Breast epithelium (tissue), 4 donors: Measurements from ENCODE around the gene ARHGEF28. TPM values are rescaled to one million over a fixed set of nuclear protein-coding genes. Genes with fewer than 3 reads are reported as not detected.
A peak's percentile ranks its signal among the peaks of the same experiment; 100 is the strongest.

Source experiments
- DNase-seq, 2 donors: peaks; one replicate each; pipeline ENCODE4 v3.0.0-alpha.2; 2019; ENCODE audit warnings: low spot score in 2 of 2
- H3K27ac ChIP-seq, 2 donors: fragments of 200-600 bp; sonication (generic) in 1 of 2; one replicate each; pipeline ENCODE4 v1.5.1; 2016 to 2019; ENCODE audit warnings: mild to moderate bottlenecking in 1 of 2
- H3K27me3 ChIP-seq, 2 donors: fragments of 200-600 bp; sonication (generic) in 1 of 2; one replicate each; pipeline versions ENCODE4 v1.5.1 to v1.6.0; 2017 to 2019; ENCODE audit warnings: control low read depth in 1 of 2, mild to moderate bottlenecking in 1 of 2
- H3K36me3 ChIP-seq: fragments of 200-600 bp; one replicate; pipeline ENCODE4 v1.5.1; 2019
- H3K4me1 ChIP-seq, 2 donors: fragments of 200-600 bp; sonication (generic); one replicate each; pipeline ENCODE4 v1.5.1; 2016 to 2019; ENCODE audit warnings: control low read depth in 1 of 2
- H3K4me3 ChIP-seq, 3 donors: fragments of 200-600 bp; sonication (generic); 1 replicate in 2 of 3; 2 replicates in 1 of 3; pipeline ENCODE4 v1.5.1; 2016 to 2019; ENCODE audit warnings: mild to moderate bottlenecking in 3 of 3, moderate library complexity in 2 of 3
- H3K9me3 ChIP-seq, 2 donors: fragments of 200-600 bp; sonication (generic) in 1 of 2; one replicate each; pipeline ENCODE4 v1.5.1; 2016 to 2019; ENCODE audit warnings: control low read depth in 1 of 2
- POLR2A ChIP-seq: fragments of 450-650 bp; IDR thresholded peaks from one replicate; pipeline ENCODE4 v1.6.1; 2016; ENCODE audit warnings: antibody characterized with exemption, mild to moderate bottlenecking, moderate library complexity
- POLR2AphosphoS5 ChIP-seq, 3 donors: sonication (generic); formaldehyde crosslinking; IDR thresholded peaks; one replicate each; pipeline ENCODE4 v1.6.1; 2017; ENCODE audit warnings: antibody characterized with exemption in 3 of 3
- intact Hi-C: fragments of 100-400 bp; cut with DNase I; formaldehyde crosslinking; loops from one replicate; pipeline ENCODE4 v1.15.1; 2023; ENCODE audit warnings: low total_unique reads
- total RNA-seq, 3 donors: library from RNA; depleted of rRNA; stranded (reverse); fragments of >200 nt; gene quantifications; one replicate each; pipeline ENCODE4 v1.1.0, GENCODE V29; 2016
- TF ChIP-seq, protein P1 (sequence below), 3 donors: fragments of 450-650 bp; IDR thresholded peaks; one replicate each; pipeline ENCODE4 v1.5.1; 2016 to 2017; ENCODE audit warnings: antibody characterized with exemption in 3 of 3, mild to moderate bottlenecking in 3 of 3, moderate library complexity in 3 of 3

The ARHGEF28 gene
- total RNA-seq, 3 donors from 2014 or later, result 11.4 to 65.4 (median 31.5) TPM

DNA sequence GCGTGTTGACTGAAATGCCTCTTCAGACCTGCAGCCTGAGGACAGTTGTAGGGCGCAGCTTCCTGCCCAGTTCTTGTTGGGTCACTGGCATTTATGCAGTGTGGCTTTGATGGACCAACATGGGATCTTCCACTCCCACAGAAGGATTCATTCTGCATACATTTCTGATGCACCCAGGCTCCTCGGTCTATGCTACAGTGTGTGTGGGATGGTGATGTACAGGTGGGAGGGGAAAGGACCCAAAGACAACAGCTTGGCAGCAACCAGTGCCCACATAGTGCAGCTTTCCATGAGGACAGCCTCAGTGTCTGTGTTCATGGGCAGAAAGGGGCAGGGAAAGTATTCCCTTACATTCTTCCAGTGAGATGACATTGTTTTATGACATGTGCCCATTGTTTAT, 237.9 kb downstream of the ARHGEF28 start:
- Histone ChIP-seq H3K36me3 (no peaks in the 10 kb centered on the region), H3K9me3 (no peaks in the 10 kb centered on the region), H3K27me3 (no peaks in the 10 kb centered on the region), H3K4me3 (no peak overlapping the region), H3K27ac (no peak overlapping the region), H3K4me1 (peaks cover 0 to 14% of the 10 kb centered on the region in 2 donors)
- DNase-seq, result no peak
- intact Hi-C loops, result no loop called here
- TF ChIP-seq, protein P1, sequence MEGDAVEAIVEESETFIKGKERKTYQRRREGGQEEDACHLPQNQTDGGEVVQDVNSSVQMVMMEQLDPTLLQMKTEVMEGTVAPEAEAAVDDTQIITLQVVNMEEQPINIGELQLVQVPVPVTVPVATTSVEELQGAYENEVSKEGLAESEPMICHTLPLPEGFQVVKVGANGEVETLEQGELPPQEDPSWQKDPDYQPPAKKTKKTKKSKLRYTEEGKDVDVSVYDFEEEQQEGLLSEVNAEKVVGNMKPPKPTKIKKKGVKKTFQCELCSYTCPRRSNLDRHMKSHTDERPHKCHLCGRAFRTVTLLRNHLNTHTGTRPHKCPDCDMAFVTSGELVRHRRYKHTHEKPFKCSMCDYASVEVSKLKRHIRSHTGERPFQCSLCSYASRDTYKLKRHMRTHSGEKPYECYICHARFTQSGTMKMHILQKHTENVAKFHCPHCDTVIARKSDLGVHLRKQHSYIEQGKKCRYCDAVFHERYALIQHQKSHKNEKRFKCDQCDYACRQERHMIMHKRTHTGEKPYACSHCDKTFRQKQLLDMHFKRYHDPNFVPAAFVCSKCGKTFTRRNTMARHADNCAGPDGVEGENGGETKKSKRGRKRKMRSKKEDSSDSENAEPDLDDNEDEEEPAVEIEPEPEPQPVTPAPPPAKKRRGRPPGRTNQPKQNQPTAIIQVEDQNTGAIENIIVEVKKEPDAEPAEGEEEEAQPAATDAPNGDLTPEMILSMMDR (IDR thresholded peaks at IDR 0.05), result no peak
- TF ChIP-seq POLR2A (no peak), POLR2AphosphoS5 (IDR thresholded peaks at IDR 0.05) (no peak)

DNA sequence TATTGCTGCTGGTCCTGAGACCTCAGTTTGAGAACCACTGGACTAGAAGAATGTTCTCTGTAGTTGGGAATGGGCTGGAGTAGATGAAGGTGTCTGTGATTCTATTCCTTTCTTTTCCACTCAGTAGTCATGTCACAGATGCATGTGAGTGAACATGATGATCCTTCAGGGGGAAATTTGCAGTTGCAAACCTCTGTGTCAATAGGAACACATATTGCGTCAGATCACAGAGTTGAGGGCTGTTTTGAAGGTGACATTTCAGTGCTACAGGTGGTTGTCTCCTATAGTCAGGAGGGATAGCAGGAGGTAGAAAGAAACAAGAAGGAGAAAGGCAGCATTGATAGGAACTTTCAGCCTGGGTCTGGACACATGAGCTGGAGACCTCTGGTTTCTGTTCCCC, 239.3 kb downstream of the ARHGEF28 start:
- TF ChIP-seq POLR2AphosphoS5 (IDR thresholded peaks at IDR 0.05) (no peak), POLR2A (no peak)
- TF ChIP-seq, protein P1 (IDR thresholded peaks at IDR 0.05), result no peak

DNA sequence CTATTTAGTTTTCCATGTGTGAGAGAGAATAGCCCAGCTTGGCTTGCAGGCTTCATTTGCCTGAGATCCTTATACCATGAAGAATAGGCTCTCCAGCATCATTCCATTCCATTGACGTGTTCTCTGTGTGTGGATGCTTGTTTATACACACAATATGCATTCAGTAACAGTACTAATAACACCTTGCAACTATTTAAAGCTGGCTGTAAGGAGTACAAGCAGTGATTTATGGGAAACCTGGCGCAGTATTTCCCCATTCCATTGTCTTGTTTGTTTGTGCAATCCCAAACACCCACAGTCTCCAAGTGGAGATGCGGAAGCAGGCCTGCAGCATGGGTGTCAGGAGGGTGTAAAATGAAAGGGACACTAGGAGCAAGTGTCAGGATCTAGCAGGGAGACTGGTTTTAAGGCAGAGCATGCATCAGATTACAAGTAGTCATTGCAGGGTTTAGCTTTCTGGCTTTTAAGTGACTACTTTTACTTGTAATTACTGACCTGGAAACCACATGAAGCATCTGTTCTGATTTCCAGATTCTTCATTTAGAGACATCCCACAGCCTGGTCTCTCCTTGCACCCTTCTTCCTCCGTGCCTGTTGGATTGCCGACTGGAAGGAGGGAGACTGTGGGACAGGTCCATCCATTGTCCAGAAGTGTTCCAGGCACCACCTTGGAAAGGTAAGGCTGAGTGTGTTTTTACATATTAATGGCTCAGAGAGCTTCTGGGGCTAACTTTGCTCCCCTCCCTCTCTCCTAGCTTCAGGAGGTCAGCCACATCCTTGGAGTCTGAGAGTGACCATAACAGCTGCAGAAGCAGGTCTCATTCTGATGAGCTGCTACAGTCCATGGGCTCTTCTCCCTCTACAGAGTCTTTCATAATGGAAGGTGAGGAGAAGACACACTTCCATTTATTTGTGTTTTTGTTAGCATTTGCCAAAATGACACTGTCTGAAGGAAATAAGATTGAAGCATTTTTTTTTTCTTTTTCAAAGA, 241.6 kb downstream of the ARHGEF28 start:
- intact Hi-C loops, result no loop called here
- no peak overlapping the region for H3K4me3 ChIP-seq
- no peak for DNase-seq
- H3K4me1 ChIP-seq, result peaks cover 0 to 14% of the 10 kb centered on the region in 2 donors
- no peaks in the 10 kb centered on the region for H3K27me3 ChIP-seq
- no peaks in the 10 kb centered on the region for H3K9me3 ChIP-seq
- peak overlapping the region in 1 of 2 donors; percentile 52 for H3K27ac ChIP-seq
- TF ChIP-seq, protein P1 (IDR thresholded peaks at IDR 0.05), result no peak
- TF ChIP-seq POLR2A, result no peak
- TF ChIP-seq POLR2AphosphoS5 (IDR thresholded peaks at IDR 0.05), result peak in 1 of 3 donors; percentile 15
- no peaks in the 10 kb centered on the region for H3K36me3 ChIP-seq

More for the DNA sequence above, 239.3 kb downstream of the ARHGEF28 start:
- Histone ChIP-seq H3K4me1 (peaks cover 0 to 14% of the 10 kb centered on the region in 2 donors), H3K9me3 (no peaks in the 10 kb centered on the region), H3K27ac (no peak overlapping the region), H3K4me3 (no peak overlapping the region), H3K36me3 (no peaks in the 10 kb centered on the region), H3K27me3 (no peaks in the 10 kb centered on the region)
- DNase-seq, result no peak
- intact Hi-C loops, result no loop called here

DNA sequence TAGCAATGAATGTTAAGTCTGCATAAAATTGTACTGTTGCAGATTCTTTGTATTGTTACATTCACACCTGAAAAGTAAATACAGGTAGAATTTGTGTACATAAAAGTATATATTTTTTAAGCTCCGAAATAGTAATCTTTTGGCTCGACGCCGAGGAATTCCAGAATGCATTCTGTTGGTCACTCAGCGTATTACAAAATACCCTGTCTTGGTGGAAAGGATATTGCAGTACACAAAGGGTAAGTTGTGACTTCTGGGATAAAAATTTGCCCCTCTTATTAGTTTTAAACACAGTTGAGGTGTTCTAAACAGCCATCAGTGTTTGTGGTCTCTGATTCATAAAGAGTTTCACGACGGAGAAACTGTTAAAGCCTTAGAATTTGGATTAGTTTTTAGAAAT, 257.6 kb downstream of the ARHGEF28 start:
- no peak for DNase-seq
- Histone ChIP-seq H3K9me3 (no peaks in the 10 kb centered on the region), H3K4me1 (no peaks in the 10 kb centered on the region), H3K27me3 (no peaks in the 10 kb centered on the region), H3K4me3 (no peak overlapping the region), H3K27ac (no peak overlapping the region), H3K36me3 (no peaks in the 10 kb centered on the region)
- TF ChIP-seq POLR2AphosphoS5 (IDR thresholded peaks at IDR 0.05), result no peak
- TF ChIP-seq POLR2A, result no peak
- TF ChIP-seq, protein P1 (IDR thresholded peaks at IDR 0.05), result no peak
- intact Hi-C loops, result no loop called here

DNA sequence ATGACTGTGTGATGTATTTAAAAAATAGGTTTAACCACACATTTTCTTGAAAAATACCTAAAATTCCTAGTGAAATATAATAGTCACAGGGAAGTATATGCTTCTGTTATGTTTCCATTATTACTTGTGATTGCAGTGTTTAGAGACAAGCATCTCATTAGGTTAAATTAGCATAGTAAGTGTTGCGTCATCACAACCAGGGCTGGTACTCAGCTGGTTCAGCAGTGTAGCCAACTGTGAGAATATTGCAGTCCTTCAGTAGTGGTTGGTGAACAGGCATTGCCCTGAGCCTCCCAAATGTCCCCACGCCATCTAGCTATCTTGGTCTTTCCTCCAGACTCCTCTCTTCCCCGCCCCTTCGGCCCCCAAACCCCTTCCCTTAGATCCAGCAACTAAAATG, 261.7 kb downstream of the ARHGEF28 start:
- Histone ChIP-seq H3K4me3 (no peak overlapping the region), H3K36me3 (no peaks in the 10 kb centered on the region), H3K4me1 (no peaks in the 10 kb centered on the region), H3K27me3 (no peaks in the 10 kb centered on the region), H3K9me3 (no peaks in the 10 kb centered on the region), H3K27ac (no peak overlapping the region)
- no peak for DNase-seq
- TF ChIP-seq POLR2A, result no peak
- no peak for TF ChIP-seq POLR2AphosphoS5 (IDR thresholded peaks at IDR 0.05)
- TF ChIP-seq, protein P1 (IDR thresholded peaks at IDR 0.05), result no peak
- intact Hi-C loops, result no loop called here
